PFSK-1 (cell line): ENCODE results near the gene EEF1AKMT3.

ENCODE experiments used
- FOXP2 ChIP-seq: optimal IDR thresholded peaks from 2 replicates; pipeline ENCODE3; 2011; ENCODE audit warnings: borderline replicate concordance, control low read depth, inconsistent platforms; ENCODE audit not compliant: insufficient read depth; ENCODE audit errors: extremely low read length, extremely low read depth
- POLR2AphosphoS5 ChIP-seq: IDR thresholded peaks from 2 replicates; pipeline ENCODE4 v1.6.1; 2012; ENCODE audit warnings: low read depth, mild to moderate bottlenecking, control low read depth, low read length, moderate library complexity
- REST ChIP-seq, 2 experiments: IDR thresholded peaks; 2 replicates each; pipeline versions ENCODE4 v1.6.1 to v1.8.0; 2011 to 2012; ENCODE audit warnings: low read depth in 2 of 2, low read length in 2 of 2, control low read depth in 1 of 2, inconsistent platforms in 1 of 2, mild to moderate bottlenecking in 1 of 2, moderate library complexity in 1 of 2; ENCODE audit not compliant: insufficient read depth in 1 of 2
- SIN3A ChIP-seq: IDR thresholded peaks from 2 replicates; pipeline ENCODE4 v1.6.1; 2012; ENCODE audit warnings: mild to moderate bottlenecking, low read length, moderate library complexity, borderline replicate concordance; ENCODE audit not compliant: insufficient read depth
- TAF1 ChIP-seq: IDR thresholded peaks from 2 replicates; pipeline ENCODE4 v1.6.1; 2012; ENCODE audit warnings: low read length, control low read depth, borderline replicate concordance; ENCODE audit not compliant: insufficient read depth

- TF ChIP-seq REST (IDR thresholded peaks at IDR 0.05; ENCODE audit: insufficient read depth in 1 of 2, low read depth in 2 of 2, low read length in 2 of 2) (no peak), POLR2AphosphoS5 (no peak), SIN3A (no peak), FOXP2 (no peak), TAF1 (no peak)
These were observed 12.9 kb upstream of the EEF1AKMT3 start for GRCh38 chr12:57759360-57759980.
